ENCODE measurements around the gene PCMT1. TPM values are rescaled to one million over a fixed set of nuclear protein-coding genes. Genes with fewer than 3 reads are reported as not detected.

PCMT1 gene
- total and polyA plus RNA-seq, 12 donors, result 15.9 to 113 (median 61.4) TPM

DNA sequence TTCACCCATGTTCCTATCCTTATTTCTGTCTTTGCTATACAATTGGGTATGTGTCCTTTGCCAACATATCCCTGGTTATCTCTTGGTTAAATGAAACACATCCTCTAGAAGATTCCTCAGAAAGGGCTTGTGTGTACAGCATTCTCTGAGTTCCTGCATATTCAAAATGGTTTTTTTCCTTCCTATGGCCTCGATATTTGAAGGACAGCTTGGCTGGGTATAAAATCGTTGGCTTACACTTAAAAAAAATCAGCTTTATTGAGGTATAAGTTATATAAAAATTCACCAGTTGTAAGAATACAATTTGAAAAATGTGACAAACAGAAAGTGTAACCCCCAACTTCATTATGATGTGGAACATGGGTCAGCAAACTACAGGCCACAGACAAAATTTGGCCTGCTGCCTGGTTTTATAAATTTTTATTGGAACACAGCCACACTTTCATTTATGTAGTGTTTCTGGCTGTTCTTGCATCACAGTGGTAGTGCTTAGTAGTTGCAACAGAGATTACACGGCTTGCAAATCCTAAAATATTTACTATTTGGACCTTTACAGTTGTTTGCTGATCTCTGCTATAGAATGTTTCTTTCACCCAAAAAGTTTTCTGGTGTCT, 16.7 kb downstream of the PCMT1 start:
- Histone ChIP-seq H3K27ac (peak overlapping the region in 1 of 5 donors; percentile 11), H3K27me3 (no peaks in the 10 kb centered on the region), H3K4me3 (no peak overlapping the region), H3K9me3 (replicated peaks in 1 of 3) (no peaks in the 10 kb centered on the region), H3K4me1 (replicated peaks in 1 of 2) (peaks cover 0 to 4% of the 10 kb centered on the region in 2 donors), H3K36me3 (replicated peaks in 1 of 2) (no peaks in the 10 kb centered on the region)
- DNase-seq, result peak in 3 of 7 donors; percentile 28 to 65 (median 58)
- WGBS, 4 donors, result 54 to 70% (median 57%) methylated on average over 3 of the region's 3 CpGs
- intact Hi-C loops (cut with DNase I), result no loop called here
- TF ChIP-seq, protein P1, sequence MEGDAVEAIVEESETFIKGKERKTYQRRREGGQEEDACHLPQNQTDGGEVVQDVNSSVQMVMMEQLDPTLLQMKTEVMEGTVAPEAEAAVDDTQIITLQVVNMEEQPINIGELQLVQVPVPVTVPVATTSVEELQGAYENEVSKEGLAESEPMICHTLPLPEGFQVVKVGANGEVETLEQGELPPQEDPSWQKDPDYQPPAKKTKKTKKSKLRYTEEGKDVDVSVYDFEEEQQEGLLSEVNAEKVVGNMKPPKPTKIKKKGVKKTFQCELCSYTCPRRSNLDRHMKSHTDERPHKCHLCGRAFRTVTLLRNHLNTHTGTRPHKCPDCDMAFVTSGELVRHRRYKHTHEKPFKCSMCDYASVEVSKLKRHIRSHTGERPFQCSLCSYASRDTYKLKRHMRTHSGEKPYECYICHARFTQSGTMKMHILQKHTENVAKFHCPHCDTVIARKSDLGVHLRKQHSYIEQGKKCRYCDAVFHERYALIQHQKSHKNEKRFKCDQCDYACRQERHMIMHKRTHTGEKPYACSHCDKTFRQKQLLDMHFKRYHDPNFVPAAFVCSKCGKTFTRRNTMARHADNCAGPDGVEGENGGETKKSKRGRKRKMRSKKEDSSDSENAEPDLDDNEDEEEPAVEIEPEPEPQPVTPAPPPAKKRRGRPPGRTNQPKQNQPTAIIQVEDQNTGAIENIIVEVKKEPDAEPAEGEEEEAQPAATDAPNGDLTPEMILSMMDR (IDR thresholded peaks at IDR 0.05), result no peak
- TF ChIP-seq POLR2A (IDR thresholded peaks at IDR 0.05), result no peak

DNA sequence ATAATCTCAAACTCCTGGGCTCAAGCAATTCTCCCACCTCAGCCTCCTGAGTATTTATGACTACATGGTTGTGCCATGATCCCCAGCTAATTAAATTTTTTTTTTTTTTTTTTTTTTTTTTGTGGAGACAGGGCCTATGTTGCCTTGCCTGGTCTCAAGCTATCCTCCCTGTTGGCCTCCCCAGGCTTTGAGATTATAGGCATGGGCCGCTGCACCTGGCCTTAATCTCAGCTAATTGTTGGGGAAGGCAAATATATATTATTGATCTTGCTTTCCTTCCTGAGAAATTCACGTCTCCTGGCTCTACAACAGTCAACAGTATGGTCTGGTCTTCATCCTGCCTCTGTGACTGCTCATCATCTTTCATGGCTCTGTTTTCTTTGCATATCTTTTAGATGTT, 20.1 kb downstream of the PCMT1 start:
- TF ChIP-seq, protein P1 (IDR thresholded peaks at IDR 0.05), result no peak
- no peak for TF ChIP-seq POLR2A (IDR thresholded peaks at IDR 0.05)
- peaks cover 0 to 7% of the 10 kb centered on the region in 2 donors for H3K36me3 ChIP-seq (replicated peaks in 1 of 2)
- DNase-seq, result no peak
- H3K27ac ChIP-seq, result no peak overlapping the region
- intact Hi-C loops (cut with DNase I), result no loop called here
- no peaks in the 10 kb centered on the region for H3K27me3 ChIP-seq
- WGBS, 4 donors, result 92 to 100% (median 97%) methylated on average over 2 of the region's 2 CpGs
- no peaks in the 10 kb centered on the region for H3K4me1 ChIP-seq (replicated peaks in 1 of 2)
- H3K9me3 ChIP-seq (replicated peaks in 1 of 3), result no peaks in the 10 kb centered on the region
- H3K4me3 ChIP-seq, result no peak overlapping the region

DNA sequence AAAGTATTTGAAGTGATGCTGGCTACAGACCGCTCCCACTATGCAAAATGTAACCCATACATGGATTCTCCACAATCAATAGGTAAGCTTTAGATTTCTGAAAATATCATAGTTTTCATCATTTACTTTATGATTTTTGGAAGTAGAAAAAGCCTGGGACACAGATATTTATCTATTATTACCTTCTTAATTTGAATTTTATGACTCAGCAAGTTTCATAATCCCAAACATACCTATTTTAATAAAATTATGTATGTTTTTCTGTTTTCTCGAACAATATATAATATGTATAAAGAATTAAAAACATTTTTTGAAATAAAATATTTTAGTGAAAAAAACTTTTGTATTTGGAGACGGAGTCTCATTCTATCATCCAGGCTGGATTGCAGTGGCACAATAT, 21.6 kb downstream of the PCMT1 start:
- no peaks in the 10 kb centered on the region for H3K27me3 ChIP-seq
- no peak overlapping the region for H3K4me3 ChIP-seq
- H3K9me3 ChIP-seq (replicated peaks in 1 of 3), result no peaks in the 10 kb centered on the region
- H3K4me1 ChIP-seq (replicated peaks in 1 of 2), result no peaks in the 10 kb centered on the region
- TF ChIP-seq, protein P1 (IDR thresholded peaks at IDR 0.05), result no peak
- TF ChIP-seq POLR2A (IDR thresholded peaks at IDR 0.05), result no peak
- no peak overlapping the region for H3K27ac ChIP-seq
- WGBS, 4 donors, result 97 to 99% (median 98%) methylated on average over 3 of the region's 3 CpGs
- peaks cover 0 to 12% of the 10 kb centered on the region in 2 donors for H3K36me3 ChIP-seq (replicated peaks in 1 of 2)
- intact Hi-C loops (cut with DNase I), result no loop called here
- DNase-seq, result no peak

DNA sequence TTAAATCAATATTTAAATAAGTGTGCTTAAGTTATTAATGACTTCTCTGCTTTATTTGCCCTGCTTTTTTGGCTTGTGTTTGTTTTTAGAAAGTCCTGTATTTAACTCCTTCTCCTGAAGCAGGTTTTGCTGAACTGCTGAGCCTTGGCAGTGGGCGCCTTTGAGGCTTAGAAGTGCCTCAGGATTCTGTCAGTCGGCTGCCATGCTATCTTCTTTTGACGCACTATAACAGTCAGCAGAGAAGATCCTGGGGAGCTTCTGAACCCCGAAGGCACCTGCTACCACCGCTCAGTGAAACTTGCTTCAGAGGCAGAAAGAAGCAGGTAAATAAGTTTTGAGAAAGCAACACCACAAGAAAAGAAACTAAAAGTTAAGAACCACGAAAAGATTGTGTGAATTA, 22.4 kb downstream of the PCMT1 start:
- Histone ChIP-seq H3K36me3 (replicated peaks in 1 of 2) (peaks cover 0 to 12% of the 10 kb centered on the region in 2 donors), H3K9me3 (replicated peaks in 1 of 3) (no peaks in the 10 kb centered on the region), H3K27ac (no peak overlapping the region), H3K27me3 (no peaks in the 10 kb centered on the region), H3K4me3 (no peak overlapping the region), H3K4me1 (replicated peaks in 1 of 2) (no peaks in the 10 kb centered on the region)
- 93 to 97% (median 96%) methylated on average over 6 of the region's 6 CpGs for WGBS, 4 donors
- no peak for DNase-seq
- TF ChIP-seq, protein P1 (IDR thresholded peaks at IDR 0.05), result no peak
- TF ChIP-seq POLR2A (IDR thresholded peaks at IDR 0.05), result no peak
- intact Hi-C loops (cut with DNase I), result no loop called here

Measured in adrenal gland (tissue), 12 donors.